Caco-2 (cell line): ENCODE measurements around the gene MYADML2. TPM values are rescaled to one million over a fixed set of nuclear protein-coding genes. Genes with fewer than 3 reads are reported as not detected.

Source experiments
- BruUV-seq: library from RNA; stranded (reverse); fragments of 400-500 nt; replicated peaks from 2 replicates; lab custom pipeline; 2021; lab: Mats Ljungman, UMichigan
- CTCF ChIA-PET: fragments of 300-600 bp; sonication (Branson Sonifier 250); formaldehyde crosslinking; loops from one replicate; lab custom pipeline; 2022; ENCODE audit warnings: antibody characterized with exemption; lab: Charles Lee
- POLR2A ChIA-PET: fragments of 300-600 bp; sonication (Branson Sonifier 250); formaldehyde crosslinking; loops from one replicate; lab custom pipeline; 2022; ENCODE audit warnings: antibody characterized with exemption; lab: Charles Lee
- DNase-seq, 2 experiments: peaks; one replicate each; pipeline versions ENCODE4 v3.0.0 to v3.0.0-alpha.2; 2020 to 2022
- H3K27me3 ChIP-seq: replicated peaks from 2 replicates; pipeline ENCODE4 v1.6.0; 2011; ENCODE audit warnings: low read length; ENCODE audit not compliant: control insufficient read depth, insufficient read depth
- H3K36me3 ChIP-seq: 2 replicates; pipeline ENCODE4 v1.5.1; 2011; ENCODE audit warnings: low read length; ENCODE audit not compliant: control insufficient read depth, insufficient read depth
- H3K4me1 ChIP-seq: fragments of 250-450 bp; sonication (Bioruptor Pico); 2 replicates; pipeline ENCODE4 v1.5.1; 2020; ENCODE audit warnings: mild to moderate bottlenecking
- H3K4me3 ChIP-seq: 2 replicates; pipeline ENCODE4 v1.5.1; 2011; ENCODE audit warnings: low read depth, mild to moderate bottlenecking, control low read depth, low read length
- H3K9me3 ChIP-seq: fragments of 250-450 bp; sonication (Bioruptor Pico); 2 replicates; pipeline ENCODE4 v1.5.1; 2020; ENCODE audit warnings: mild to moderate bottlenecking, moderate library complexity
- H3K27ac Mint-ChIP-seq: one replicate; pipeline ENCODE4 v1.8.0; 2022; ENCODE audit warnings: mixed read lengths; ENCODE audit not compliant: unreplicated experiment
- H3K27me3 Mint-ChIP-seq: one replicate; pipeline ENCODE4 v1.8.0; 2022; ENCODE audit warnings: mixed read lengths; ENCODE audit not compliant: insufficient read depth, unreplicated experiment
- H3K36me3 Mint-ChIP-seq: one replicate; pipeline ENCODE4 v1.8.0; 2022; ENCODE audit warnings: mild to moderate bottlenecking, mixed read lengths; ENCODE audit not compliant: insufficient read depth, unreplicated experiment
- H3K4me1 Mint-ChIP-seq: one replicate; pipeline ENCODE4 v1.8.0; 2022; ENCODE audit warnings: low read depth, mixed read lengths; ENCODE audit not compliant: unreplicated experiment
- H3K4me3 Mint-ChIP-seq: one replicate; pipeline ENCODE4 v1.8.0; 2022; ENCODE audit warnings: mild to moderate bottlenecking, moderate library complexity, mixed read lengths; ENCODE audit not compliant: unreplicated experiment
- H3K9me3 Mint-ChIP-seq: one replicate; pipeline ENCODE4 v1.8.0; 2022; ENCODE audit warnings: mixed read lengths; ENCODE audit not compliant: unreplicated experiment
- intact Hi-C: fragments of 100-400 bp; cut with micrococcal nuclease; formaldehyde crosslinking; loops from one replicate; pipeline ENCODE4 v1.10.0; 2022; ENCODE audit not compliant: unreplicated experiment
- total RNA-seq: library from RNA; stranded (reverse); gene quantifications from 2 replicates; pipeline ENCODE4 v1.2.3, GENCODE V29; 2022
- TF ChIP-seq, protein P1 (sequence below), 2 experiments: fragments of 200-600 bp in 1 of 2; IDR thresholded peaks; 1 replicate in 1 of 2; 2 replicates in 1 of 2; pipeline versions ENCODE4 v1.5.1 to v1.8.0; 2011 to 2022; ENCODE audit warnings: antibody characterized with exemption in 1 of 2, control low read depth in 1 of 2, inconsistent platforms in 1 of 2, low read depth in 1 of 2, low read length in 1 of 2, mild to moderate bottlenecking in 1 of 2, moderate library complexity in 1 of 2; ENCODE audit not compliant: insufficient read depth in 1 of 2, severe bottlenecking in 1 of 2, unreplicated experiment in 1 of 2

The MYADML2 gene
- total RNA-seq, 1 experiment from 2014 or later, result not detected

DNA sequence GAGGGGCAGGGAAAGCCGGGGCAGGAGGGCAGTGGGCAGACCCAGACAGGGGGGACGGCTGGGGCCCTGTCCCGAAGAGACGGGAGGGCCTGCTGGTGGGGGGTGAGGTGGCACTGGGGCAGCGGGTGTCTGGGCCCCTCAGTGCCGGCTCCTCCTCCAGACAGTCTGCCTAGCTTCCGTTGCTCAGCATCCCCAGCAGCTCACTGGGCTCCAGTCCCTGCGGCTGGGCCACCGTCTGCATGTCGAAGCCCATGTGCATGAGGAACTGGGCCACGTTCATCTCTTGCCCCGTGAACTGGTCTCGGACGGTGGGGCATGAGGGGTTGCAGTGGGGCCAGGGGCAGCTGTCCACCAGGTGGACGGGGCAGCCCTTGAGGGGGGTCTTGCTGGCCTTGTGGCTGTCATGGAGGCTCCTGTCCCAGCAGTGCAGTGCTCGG lies 5.8 kb upstream of the MYADML2 start:
- no peaks in the 10 kb centered on the region for H3K27me3 Mint-ChIP-seq
- no peak overlapping the region for H3K27ac Mint-ChIP-seq
- peaks cover 6% of the 10 kb centered on the region for H3K4me1 Mint-ChIP-seq
- TF ChIP-seq, protein P1, sequence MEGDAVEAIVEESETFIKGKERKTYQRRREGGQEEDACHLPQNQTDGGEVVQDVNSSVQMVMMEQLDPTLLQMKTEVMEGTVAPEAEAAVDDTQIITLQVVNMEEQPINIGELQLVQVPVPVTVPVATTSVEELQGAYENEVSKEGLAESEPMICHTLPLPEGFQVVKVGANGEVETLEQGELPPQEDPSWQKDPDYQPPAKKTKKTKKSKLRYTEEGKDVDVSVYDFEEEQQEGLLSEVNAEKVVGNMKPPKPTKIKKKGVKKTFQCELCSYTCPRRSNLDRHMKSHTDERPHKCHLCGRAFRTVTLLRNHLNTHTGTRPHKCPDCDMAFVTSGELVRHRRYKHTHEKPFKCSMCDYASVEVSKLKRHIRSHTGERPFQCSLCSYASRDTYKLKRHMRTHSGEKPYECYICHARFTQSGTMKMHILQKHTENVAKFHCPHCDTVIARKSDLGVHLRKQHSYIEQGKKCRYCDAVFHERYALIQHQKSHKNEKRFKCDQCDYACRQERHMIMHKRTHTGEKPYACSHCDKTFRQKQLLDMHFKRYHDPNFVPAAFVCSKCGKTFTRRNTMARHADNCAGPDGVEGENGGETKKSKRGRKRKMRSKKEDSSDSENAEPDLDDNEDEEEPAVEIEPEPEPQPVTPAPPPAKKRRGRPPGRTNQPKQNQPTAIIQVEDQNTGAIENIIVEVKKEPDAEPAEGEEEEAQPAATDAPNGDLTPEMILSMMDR (IDR thresholded peaks at IDR 0.05; ENCODE audit: insufficient read depth in 1 of 2, low read depth in 1 of 2, low read length in 1 of 2, severe bottlenecking in 1 of 2, unreplicated experiment in 1 of 2), result no peak
- H3K27me3 ChIP-seq, result no peaks in the 10 kb centered on the region
- no peaks in the 10 kb centered on the region for H3K9me3 ChIP-seq
- H3K4me3 Mint-ChIP-seq, result no peak overlapping the region
- ChIA-PET CTCF (no interaction called here), POLR2A (interaction anchor here (0.6 kb wide), 1 partner anchor 72 kb away, joined by 4 read pairs; no protein-coding TSS in a partner anchor)
- no peaks in the 10 kb centered on the region for H3K36me3 ChIP-seq
- intact Hi-C loops, result no loop called here
- no peak for DNase-seq
- H3K4me1 ChIP-seq, result peaks cover 20% of the 10 kb centered on the region
- no peak overlapping the region for H3K4me3 ChIP-seq
- H3K36me3 Mint-ChIP-seq, result peaks cover 10% of the 10 kb centered on the region
- BruUV-seq, result no TSS peak
- no peaks in the 10 kb centered on the region for H3K9me3 Mint-ChIP-seq

DNA sequence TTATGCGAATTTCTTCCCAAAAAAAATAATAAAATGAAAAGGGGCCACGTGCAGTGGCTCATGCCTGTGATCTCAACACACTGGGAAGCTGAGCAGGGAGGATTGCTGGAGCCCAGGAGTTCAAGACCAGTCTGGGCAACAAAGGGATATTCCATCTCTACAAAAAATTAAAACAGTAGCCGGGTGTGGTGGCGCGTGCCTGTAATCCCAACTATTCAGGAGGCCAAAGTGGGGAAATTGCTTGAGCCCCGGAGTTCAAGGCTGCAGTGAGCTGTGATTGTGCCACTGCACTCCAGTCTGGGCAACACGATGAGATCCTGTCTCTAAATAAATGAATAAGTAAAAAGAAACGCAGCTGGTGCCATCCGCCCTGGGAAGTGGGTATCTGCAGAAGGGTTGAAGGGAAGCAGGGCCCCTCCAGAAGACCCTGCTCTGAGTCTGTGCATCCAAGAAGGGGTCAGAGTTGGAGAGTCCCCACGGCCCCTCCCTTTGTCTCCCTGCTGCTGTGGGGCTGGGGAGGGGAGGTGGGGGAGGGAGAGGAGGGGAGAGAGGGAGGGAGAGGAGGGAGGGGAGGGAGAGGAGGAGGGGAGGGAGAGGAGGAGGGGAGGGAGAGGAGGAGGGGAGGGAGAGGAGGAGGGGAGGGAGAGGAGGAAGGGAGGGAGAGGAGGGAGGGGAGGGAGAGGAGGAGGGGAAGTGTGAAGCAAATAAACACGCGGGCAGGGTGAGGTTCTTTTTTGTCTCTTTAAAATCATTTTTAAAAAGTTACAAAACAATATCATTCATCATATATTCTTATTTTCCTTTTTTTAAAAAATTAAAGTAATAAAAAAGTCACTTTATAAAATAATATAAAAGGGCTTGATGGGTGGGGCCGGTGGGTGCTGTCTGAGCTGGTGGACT lies 5.0 kb upstream of the MYADML2 start:
- H3K9me3 Mint-ChIP-seq, result no peaks in the 10 kb centered on the region
- TF ChIP-seq, protein P1 (IDR thresholded peaks at IDR 0.05; ENCODE audit: insufficient read depth in 1 of 2, low read depth in 1 of 2, low read length in 1 of 2, severe bottlenecking in 1 of 2, unreplicated experiment in 1 of 2), result no peak
- peaks cover 10% of the 10 kb centered on the region for H3K36me3 Mint-ChIP-seq
- CTCF ChIA-PET, result no interaction called here
- H3K4me3 Mint-ChIP-seq, result no peak overlapping the region
- intact Hi-C loops, result no loop called here
- no peak for DNase-seq
- peaks cover 6% of the 10 kb centered on the region for H3K4me1 Mint-ChIP-seq
- H3K4me1 ChIP-seq, result peaks cover 13% of the 10 kb centered on the region
- BruUV-seq, result no TSS peak
- H3K9me3 ChIP-seq, result no peaks in the 10 kb centered on the region
- no peaks in the 10 kb centered on the region for H3K27me3 ChIP-seq
- H3K4me3 ChIP-seq, result no peak overlapping the region
- no peaks in the 10 kb centered on the region for H3K36me3 ChIP-seq
- H3K27ac Mint-ChIP-seq, result no peak overlapping the region
- H3K27me3 Mint-ChIP-seq, result no peaks in the 10 kb centered on the region
- POLR2A ChIA-PET, result no interaction called here

DNA sequence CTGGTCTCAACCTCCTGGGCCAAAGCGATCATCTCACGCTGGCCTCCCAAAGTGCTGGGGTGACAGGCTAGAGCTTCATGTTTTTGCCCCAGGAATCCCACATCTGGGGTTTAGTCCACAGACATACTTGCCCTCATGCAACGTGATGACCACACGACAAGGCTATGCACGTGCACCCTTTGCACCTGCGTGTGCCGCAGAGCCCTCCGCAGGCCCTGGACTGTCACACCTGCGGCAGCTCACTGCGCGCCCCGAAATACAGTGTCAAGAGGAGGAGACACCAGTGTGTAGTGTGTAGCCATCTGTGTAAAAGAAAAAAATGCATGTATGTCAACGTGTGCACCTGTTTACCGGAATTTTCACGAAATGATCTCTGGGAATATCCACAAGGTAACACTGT lies 3.5 kb upstream of the MYADML2 start:
- BruUV-seq, result no TSS peak
- no peak for DNase-seq
- Histone ChIP-seq H3K4me1 (peaks cover 11% of the 10 kb centered on the region), H3K36me3 (no peaks in the 10 kb centered on the region), H3K4me3 (no peak overlapping the region), H3K9me3 (no peaks in the 10 kb centered on the region), H3K27me3 (no peaks in the 10 kb centered on the region)
- CTCF ChIA-PET, result no interaction called here
- TF ChIP-seq, protein P1 (IDR thresholded peaks at IDR 0.05; ENCODE audit: insufficient read depth in 1 of 2, low read depth in 1 of 2, low read length in 1 of 2, severe bottlenecking in 1 of 2, unreplicated experiment in 1 of 2), result no peak
- peaks cover 10% of the 10 kb centered on the region for H3K36me3 Mint-ChIP-seq
- intact Hi-C loops, result no loop called here
- H3K9me3 Mint-ChIP-seq, result no peaks in the 10 kb centered on the region
- H3K27me3 Mint-ChIP-seq, result no peaks in the 10 kb centered on the region
- no peak overlapping the region for H3K4me3 Mint-ChIP-seq
- POLR2A ChIA-PET, result no interaction called here
- H3K27ac Mint-ChIP-seq, result no peak overlapping the region
- peaks cover 6% of the 10 kb centered on the region for H3K4me1 Mint-ChIP-seq
